Trophoblast cell (in vitro differentiated cells and primary cell): Measurements from ENCODE around the gene KCNQ2.

Source experiments
- DNase-seq, 2 donors: peaks; one replicate each; pipeline ENCODE4 v3.0.0-alpha.2; 2016
- H2AFZ ChIP-seq: 2 replicates; pipeline ENCODE4 v1.6.1; 2013; ENCODE audit warnings: low read length, moderate library complexity, mild to moderate bottlenecking; ENCODE audit not compliant: insufficient read depth, poor library complexity
- H2AK5ac ChIP-seq: 2 replicates; pipeline ENCODE4 v1.6.1; 2013; ENCODE audit warnings: mild to moderate bottlenecking, low read length
- H2BK120ac ChIP-seq: 2 replicates; pipeline ENCODE4 v1.6.1; 2013; ENCODE audit warnings: low read length, mild to moderate bottlenecking, moderate library complexity; ENCODE audit not compliant: insufficient read depth, poor library complexity
- H2BK12ac ChIP-seq: 2 replicates; pipeline ENCODE4 v1.6.1; 2013; ENCODE audit warnings: mild to moderate bottlenecking, low read length, moderate library complexity
- H2BK5ac ChIP-seq: 2 replicates; pipeline ENCODE4 v1.6.1; 2013; ENCODE audit warnings: low read length, low read depth, moderate library complexity, mild to moderate bottlenecking; ENCODE audit not compliant: poor library complexity
- H3K14ac ChIP-seq: 2 replicates; pipeline ENCODE4 v1.6.1; 2013; ENCODE audit warnings: mild to moderate bottlenecking, low read length
- H3K18ac ChIP-seq: 2 replicates; pipeline ENCODE4 v1.6.1; 2013; ENCODE audit warnings: mild to moderate bottlenecking, low read length
- H3K23ac ChIP-seq: 2 replicates; pipeline ENCODE4 v1.6.1; 2013; ENCODE audit warnings: low read length
- H3K27ac ChIP-seq: 2 replicates; pipeline ENCODE4 v1.5.1; 2013; ENCODE audit warnings: low read depth, mild to moderate bottlenecking, inconsistent platforms, low read length, moderate library complexity
- H3K27me3 ChIP-seq: 2 replicates; pipeline ENCODE4 v1.6.1; 2013; ENCODE audit warnings: inconsistent platforms, mild to moderate bottlenecking, low read length, moderate library complexity; ENCODE audit not compliant: insufficient read depth
- H3K36me3 ChIP-seq, 2 experiments: 1 replicate in 1 of 2; 2 replicates in 1 of 2; pipeline ENCODE4 v1.6.1; 2013; ENCODE audit warnings: low read length in 2 of 2, mild to moderate bottlenecking in 2 of 2, moderate library complexity in 1 of 2; ENCODE audit not compliant: insufficient read depth in 2 of 2, control insufficient read depth in 1 of 2
- H3K4ac ChIP-seq: 2 replicates; pipeline ENCODE4 v1.6.1; 2013; ENCODE audit warnings: low read depth, mild to moderate bottlenecking, low read length, moderate library complexity
- H3K4me1 ChIP-seq, 2 experiments: 1 replicate in 1 of 2; 2 replicates in 1 of 2; pipeline ENCODE4 v1.6.1; 2013; ENCODE audit warnings: low read length in 2 of 2, mild to moderate bottlenecking in 2 of 2, moderate library complexity in 1 of 2; ENCODE audit not compliant: insufficient read depth in 2 of 2, control insufficient read depth in 1 of 2
- H3K4me2 ChIP-seq: 2 replicates; pipeline ENCODE4 v1.6.1; 2013; ENCODE audit warnings: inconsistent platforms, mild to moderate bottlenecking, low read length, moderate library complexity
- H3K4me3 ChIP-seq: 2 replicates; pipeline ENCODE4 v1.5.1; 2013; ENCODE audit warnings: mild to moderate bottlenecking, low read depth, low read length, inconsistent platforms
- H3K79me1 ChIP-seq: one replicate; pipeline ENCODE4 v1.6.1; 2013; ENCODE audit warnings: low read length
- H3K79me2 ChIP-seq: 2 replicates; pipeline ENCODE4 v1.6.1; 2013; ENCODE audit warnings: low read length, mild to moderate bottlenecking; ENCODE audit not compliant: control insufficient read depth, insufficient read depth, poor library complexity
- H3K9ac ChIP-seq: 2 replicates; pipeline ENCODE4 v1.6.1; 2013; ENCODE audit warnings: mild to moderate bottlenecking, low read length
- H3K9me3 ChIP-seq: 2 replicates; pipeline ENCODE4 v1.6.1; 2013; ENCODE audit warnings: low read depth, mild to moderate bottlenecking, control low read depth, inconsistent platforms, low read length; ENCODE audit not compliant: insufficient read depth
- H4K12ac ChIP-seq: 2 replicates; pipeline ENCODE4 v1.6.1; 2013; ENCODE audit warnings: low read depth, mild to moderate bottlenecking, low read length, moderate library complexity
- H4K8ac ChIP-seq: 2 replicates; pipeline ENCODE4 v1.6.1; 2013; ENCODE audit warnings: low read depth, mild to moderate bottlenecking, low read length, moderate library complexity
- H4K91ac ChIP-seq: one replicate; pipeline ENCODE4 v1.6.1; 2013; ENCODE audit warnings: low read depth, mild to moderate bottlenecking, low read length, moderate library complexity
- WGBS: extraction: QIAGEN DNeasy Blood & Tissue Kit; methylation state at CpG from one replicate; pipeline ENCODE4 v1.1.7; 2013; ENCODE audit warnings: missing lambda C conversion rate; ENCODE audit not compliant: insufficient read length, insufficient coverage; ENCODE audit errors: extremely low coverage; 5-methylcytosine and 5-hydroxymethylcytosine counted together

The KCNQ2 gene

DNA sequence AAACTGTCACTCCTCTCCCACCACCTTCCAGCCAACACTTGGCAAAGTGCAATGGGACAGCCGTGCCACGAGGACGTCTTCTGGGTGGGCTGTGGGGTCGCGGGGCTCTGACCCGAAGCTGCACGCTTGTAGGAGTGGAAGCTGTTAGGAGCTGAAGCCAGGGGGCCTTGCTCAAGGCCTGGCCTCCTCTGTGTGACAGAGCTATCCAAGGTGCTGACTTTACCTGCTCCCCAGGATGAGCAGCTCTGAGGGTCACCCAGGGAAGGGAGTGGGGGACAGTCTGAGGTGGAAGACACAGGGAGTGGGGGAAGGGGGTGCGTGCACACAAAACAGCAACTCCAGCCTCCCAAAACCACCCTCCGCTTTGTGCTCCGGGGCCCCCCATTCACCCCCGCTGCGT, 93.8 kb downstream of the KCNQ2 start:
- no peak for DNase-seq
- Histone ChIP-seq H3K4ac (no peak overlapping the region), H2BK12ac (no peak overlapping the region), H4K91ac (no peak overlapping the region), H3K23ac (no peak overlapping the region), H3K9ac (no peak overlapping the region), H4K8ac (no peak overlapping the region), H3K18ac (no peak overlapping the region), H3K14ac (no peak overlapping the region), H4K12ac (no peak overlapping the region), H2AFZ (no peak overlapping the region), H3K27me3 (no peaks in the 10 kb centered on the region), H3K9me3 (peaks cover 10% of the 10 kb centered on the region), H3K36me3 (no peaks in the 10 kb centered on the region), H3K4me3 (no peak overlapping the region), H2BK120ac (no peak overlapping the region), H2BK5ac (no peak overlapping the region), H2AK5ac (no peak overlapping the region), H3K79me1 (no peaks in the 10 kb centered on the region), H3K4me2 (no peak overlapping the region), H3K4me1 (no peaks in the 10 kb centered on the region), H3K79me2 (no peaks in the 10 kb centered on the region), H3K27ac (no peak overlapping the region)
- WGBS = no CpG with 5 or more reads among the region's 12 CpGs

DNA sequence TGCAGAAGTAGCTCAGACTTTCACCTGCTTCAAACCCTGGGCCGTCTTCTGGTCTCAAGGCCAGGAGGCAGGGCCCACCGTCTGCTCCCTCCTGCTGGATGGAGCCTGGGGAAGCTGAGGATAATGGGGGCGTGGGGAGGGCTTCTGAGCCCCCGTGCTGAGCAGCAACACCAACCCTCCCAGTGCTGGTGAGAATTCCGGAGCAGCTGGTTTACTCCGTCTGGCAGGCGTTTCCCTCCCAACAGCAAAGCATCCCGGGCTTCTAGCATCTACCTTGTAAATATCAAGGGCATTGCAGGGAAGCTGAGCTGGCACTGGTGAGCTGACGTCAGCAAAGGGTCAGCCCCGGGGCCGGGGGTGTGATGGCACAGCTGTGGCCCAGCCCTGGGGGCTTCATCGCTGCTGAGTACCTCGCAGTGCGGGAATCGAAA, 94.5 kb downstream of the KCNQ2 start:
- no peaks in the 10 kb centered on the region for H3K79me1 ChIP-seq
- no peak overlapping the region for H2AK5ac ChIP-seq
- H3K36me3 ChIP-seq = no peaks in the 10 kb centered on the region
- H3K23ac ChIP-seq = no peak overlapping the region
- no peaks in the 10 kb centered on the region for H3K79me2 ChIP-seq
- no CpG with 5 or more reads among the region's 15 CpGs for WGBS
- DNase-seq = no peak
- no peak overlapping the region for H4K8ac ChIP-seq
- no peak overlapping the region for H2BK120ac ChIP-seq
- H3K4me3 ChIP-seq = no peak overlapping the region
- no peak overlapping the region for H2AFZ ChIP-seq
- H3K27me3 ChIP-seq = no peaks in the 10 kb centered on the region
- H4K12ac ChIP-seq = no peak overlapping the region
- no peak overlapping the region for H3K9ac ChIP-seq
- no peak overlapping the region for H3K14ac ChIP-seq
- H3K4me2 ChIP-seq = no peak overlapping the region
- H3K27ac ChIP-seq = no peak overlapping the region
- no peak overlapping the region for H3K4ac ChIP-seq
- peaks cover 10% of the 10 kb centered on the region for H3K9me3 ChIP-seq
- H2BK5ac ChIP-seq = no peak overlapping the region
- no peak overlapping the region for H4K91ac ChIP-seq
- H3K4me1 ChIP-seq = no peaks in the 10 kb centered on the region
- H3K18ac ChIP-seq = no peak overlapping the region
- H2BK12ac ChIP-seq = no peak overlapping the region

DNA sequence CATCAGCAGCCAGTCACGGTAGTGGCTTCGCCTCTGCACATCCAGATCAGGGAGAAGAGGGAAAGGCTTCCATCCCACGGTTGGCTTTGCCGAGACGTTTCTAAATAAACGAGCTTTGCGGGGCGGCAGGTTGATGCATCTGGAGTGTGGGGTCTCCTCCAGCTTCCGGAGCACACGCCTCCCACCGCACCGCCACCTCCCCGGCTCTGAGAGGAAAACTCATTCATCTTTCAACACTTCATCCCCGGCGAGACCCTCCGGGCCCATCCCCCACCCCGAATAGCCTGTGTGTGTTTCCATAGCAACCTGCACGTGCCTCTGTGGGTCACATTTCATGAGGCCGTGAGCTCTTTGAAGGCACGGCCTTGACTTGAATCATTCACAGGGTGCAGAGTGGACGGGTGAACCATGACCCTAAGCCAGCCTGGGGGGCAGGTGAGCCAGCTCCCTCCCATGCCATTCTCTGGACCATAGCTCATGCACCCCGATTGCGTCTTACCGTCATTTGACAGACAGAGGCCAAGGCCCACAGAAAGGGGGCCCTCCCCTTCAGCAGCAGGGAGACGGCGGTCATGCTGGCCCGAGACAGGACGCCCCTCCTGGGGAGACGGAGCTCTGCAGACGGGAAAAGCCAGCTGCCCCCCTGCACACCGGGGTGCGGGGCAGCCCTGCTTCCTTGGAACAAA, 95.1 kb downstream of the KCNQ2 start:
- Histone ChIP-seq H3K4me1 (no peaks in the 10 kb centered on the region), H3K27ac (no peak overlapping the region), H4K91ac (no peak overlapping the region), H3K4me3 (no peak overlapping the region), H3K79me2 (no peaks in the 10 kb centered on the region), H3K14ac (no peak overlapping the region), H2BK5ac (no peak overlapping the region), H2BK120ac (no peak overlapping the region), H4K8ac (no peak overlapping the region), H3K4ac (no peak overlapping the region), H3K79me1 (no peaks in the 10 kb centered on the region), H3K9me3 (peaks cover 10% of the 10 kb centered on the region), H2AK5ac (no peak overlapping the region), H3K18ac (no peak overlapping the region), H3K27me3 (no peaks in the 10 kb centered on the region), H3K4me2 (no peak overlapping the region), H3K36me3 (no peaks in the 10 kb centered on the region), H2AFZ (no peak overlapping the region), H3K23ac (no peak overlapping the region), H2BK12ac (no peak overlapping the region), H3K9ac (no peak overlapping the region), H4K12ac (no peak overlapping the region)
- WGBS = no CpG with 5 or more reads among the region's 32 CpGs
- no peak for DNase-seq

- no peak overlapping the region for H2BK120ac ChIP-seq
- H2AFZ ChIP-seq = no peak overlapping the region
- DNase-seq = no peak
- no peak overlapping the region for H3K4ac ChIP-seq
- no peaks in the 10 kb centered on the region for H3K36me3 ChIP-seq
- H3K18ac ChIP-seq = no peak overlapping the region
- no peak overlapping the region for H2AK5ac ChIP-seq
- no peak overlapping the region for H4K91ac ChIP-seq
- H3K4me1 ChIP-seq = no peaks in the 10 kb centered on the region
- no peak overlapping the region for H3K14ac ChIP-seq
- no peaks in the 10 kb centered on the region for H3K79me1 ChIP-seq
- H4K12ac ChIP-seq = no peak overlapping the region
- H4K8ac ChIP-seq = no peak overlapping the region
- H3K27ac ChIP-seq = no peak overlapping the region
- no peak overlapping the region for H2BK12ac ChIP-seq
- no CpG with 5 or more reads among the region's 31 CpGs for WGBS
- peaks cover 10% of the 10 kb centered on the region for H3K9me3 ChIP-seq
- H3K4me2 ChIP-seq = no peak overlapping the region
- no peak overlapping the region for H2BK5ac ChIP-seq
- H3K4me3 ChIP-seq = no peak overlapping the region
- no peaks in the 10 kb centered on the region for H3K27me3 ChIP-seq
- H3K23ac ChIP-seq = no peak overlapping the region
- no peaks in the 10 kb centered on the region for H3K79me2 ChIP-seq
- no peak overlapping the region for H3K9ac ChIP-seq
Observed at GRCh38 chr20:63376283-63377250, 95.9 kb downstream of the KCNQ2 start.
